Measurements from ENCODE around the gene SNX17.
A peak's percentile ranks its signal among the peaks of the same experiment; 100 is the strongest.

The SNX17 gene

GRCh38 chr2:27398962-27399361, 28.5 kb downstream of the SNX17 start:
- TF ChIP-seq CTCF (IDR thresholded peaks at IDR 0.05; ENCODE audit: poor library complexity, severe bottlenecking): no peak
- no peak for ATAC-seq (ENCODE audit: low read depth)

GRCh38 chr2:27400348-27401135, 30.1 kb downstream of the SNX17 start:
- no peak for DNase-seq (ENCODE audit: low spot score)
- ATAC-seq (ENCODE audit: low read depth): no peak
- H3K27ac ChIP-seq (ENCODE audit: poor library complexity, severe bottlenecking): no peak overlapping the region
- H3K36me3 ChIP-seq (ENCODE audit: low read depth): peaks cover 54% of the 10 kb centered on the region
- H3K27me3 ChIP-seq (ENCODE audit: insufficient read depth, poor library complexity, severe bottlenecking): no peaks in the 10 kb centered on the region
- no peaks in the 10 kb centered on the region for H3K4me1 ChIP-seq (ENCODE audit: insufficient read depth, poor library complexity, severe bottlenecking)
- H3K4me3 ChIP-seq (ENCODE audit: severe bottlenecking): no peak overlapping the region
- H3K9me3 ChIP-seq (ENCODE audit: severe bottlenecking): no peaks in the 10 kb centered on the region
- TF ChIP-seq CTCF (IDR thresholded peaks at IDR 0.05; ENCODE audit: poor library complexity, severe bottlenecking): no peak

More at GRCh38 chr2:27398962-27399361, 28.5 kb downstream of the SNX17 start:
- Histone ChIP-seq H3K4me3 (ENCODE audit: severe bottlenecking) (no peak overlapping the region), H3K36me3 (ENCODE audit: low read depth) (peaks cover 46% of the 10 kb centered on the region), H3K27ac (ENCODE audit: poor library complexity, severe bottlenecking) (no peak overlapping the region), H3K27me3 (ENCODE audit: insufficient read depth, poor library complexity, severe bottlenecking) (no peaks in the 10 kb centered on the region), H3K9me3 (ENCODE audit: severe bottlenecking) (no peaks in the 10 kb centered on the region), H3K4me1 (ENCODE audit: insufficient read depth, poor library complexity, severe bottlenecking) (no peaks in the 10 kb centered on the region)
- DNase-seq (ENCODE audit: low spot score): no peak

GRCh38 chr2:27407798-27408491, 37.5 kb downstream of the SNX17 start:
- peak overlapping the region; percentile 96 for H3K4me3 ChIP-seq (ENCODE audit: severe bottlenecking)
- DNase-seq (ENCODE audit: low spot score) (no peak), ATAC-seq (ENCODE audit: low read depth) (no peak)
- peaks cover 42% of the 10 kb centered on the region for H3K36me3 ChIP-seq (ENCODE audit: low read depth)
- TF ChIP-seq CTCF (IDR thresholded peaks at IDR 0.05; ENCODE audit: poor library complexity, severe bottlenecking): peak; percentile 74
- H3K4me1 ChIP-seq (ENCODE audit: insufficient read depth, poor library complexity, severe bottlenecking): peaks cover 12% of the 10 kb centered on the region
- H3K9me3 ChIP-seq (ENCODE audit: severe bottlenecking): no peaks in the 10 kb centered on the region
- H3K27ac ChIP-seq (ENCODE audit: poor library complexity, severe bottlenecking): peak overlapping the region; percentile 78
- H3K27me3 ChIP-seq (ENCODE audit: insufficient read depth, poor library complexity, severe bottlenecking): no peaks in the 10 kb centered on the region

- Histone ChIP-seq H3K4me3 (ENCODE audit: severe bottlenecking) (peak overlapping the region; percentile 96), H3K9me3 (ENCODE audit: severe bottlenecking) (no peaks in the 10 kb centered on the region), H3K27me3 (ENCODE audit: insufficient read depth, poor library complexity, severe bottlenecking) (no peaks in the 10 kb centered on the region), H3K36me3 (ENCODE audit: low read depth) (peaks cover 34% of the 10 kb centered on the region), H3K27ac (ENCODE audit: poor library complexity, severe bottlenecking) (peak overlapping the region; percentile 78), H3K4me1 (ENCODE audit: insufficient read depth, poor library complexity, severe bottlenecking) (peaks cover 12% of the 10 kb centered on the region)
- DNase-seq (ENCODE audit: low spot score) (peak; percentile 62), ATAC-seq (ENCODE audit: low read depth) (peak; percentile 59)
- peak; percentile 4 for TF ChIP-seq CTCF (IDR thresholded peaks at IDR 0.05; ENCODE audit: poor library complexity, severe bottlenecking)
These were observed 38.3 kb downstream of the SNX17 start for GRCh38 chr2:27408601-27409320.
